ENCODE data around the gene FBXL16. TPM values are rescaled to one million over a fixed set of nuclear protein-coding genes. Genes with fewer than 3 reads are reported as not detected.

Gene FBXL16
- total RNA-seq, 2 donors from 2014 or later, result 1.0 to 2.3 TPM

GRCh38 chr16:652454-653305, 52.9 kb downstream of the FBXL16 start:
- no peaks in the 10 kb centered on the region for H3K9me3 ChIP-seq
- intact Hi-C loops (cut with DNase I), result no loop called here
- no peak overlapping the region for H3K27ac ChIP-seq
- DNase-seq (no peak), ATAC-seq (no peak)
- whole genome bisulfite sequencing, 2 donors, result 88 to 89% methylated on average over 14 to 25 of the region's 28 CpGs
- H3K36me3 ChIP-seq (replicated peaks in 1 of 2; ENCODE audit: insufficient read depth in 1 of 2, low read depth in 2 of 2), result no peaks in the 10 kb centered on the region
- no peaks in the 10 kb centered on the region for H3K27me3 ChIP-seq
- H3K4me1 ChIP-seq, result peaks cover 28% of the 10 kb centered on the region
- H3K4me3 ChIP-seq, result no peak overlapping the region
- TF ChIP-seq CTCF (IDR thresholded peaks at IDR 0.05), result no peak
- TF ChIP-seq POLR2A (IDR thresholded peaks at IDR 0.05), result no peak

GRCh38 chr16:651844-652243, 53.8 kb downstream of the FBXL16 start:
- H3K36me3 ChIP-seq (replicated peaks in 1 of 2; ENCODE audit: insufficient read depth in 1 of 2, low read depth in 2 of 2), result no peaks in the 10 kb centered on the region
- DNase-seq (no peak), ATAC-seq (no peak)
- no peaks in the 10 kb centered on the region for H3K27me3 ChIP-seq
- H3K27ac ChIP-seq, result no peak overlapping the region
- H3K4me1 ChIP-seq, result peaks cover 36% of the 10 kb centered on the region
- H3K9me3 ChIP-seq, result no peaks in the 10 kb centered on the region
- no peak overlapping the region for H3K4me3 ChIP-seq
- TF ChIP-seq CTCF (IDR thresholded peaks at IDR 0.05) (no peak), POLR2A (IDR thresholded peaks at IDR 0.05) (no peak)
- 93 to 94% methylated on average over 6 to 18 of the region's 22 CpGs for WGBS, 2 donors
- intact Hi-C loops (cut with DNase I), result no loop called here

- intact Hi-C loops (cut with DNase I), result no loop called here
- Histone ChIP-seq H3K36me3 (replicated peaks in 1 of 2; ENCODE audit: insufficient read depth in 1 of 2, low read depth in 2 of 2) (no peaks in the 10 kb centered on the region), H3K4me3 (peak overlapping the region; percentile 37 to 70), H3K9me3 (no peaks in the 10 kb centered on the region), H3K27ac (peak overlapping the region in 3 of 4 donors; percentile 95 to 96 (median 95)), H3K4me1 (peaks cover 58% of the 10 kb centered on the region), H3K27me3 (no peaks in the 10 kb centered on the region)
- ATAC-seq (no peak), DNase-seq (no peak)
- TF ChIP-seq POLR2A (IDR thresholded peaks at IDR 0.05) (no peak), CTCF (IDR thresholded peaks at IDR 0.05) (no peak)
- 2 to 18% methylated on average over 7 to 43 of the region's 44 CpGs for WGBS, 2 donors
These were observed 56.0 kb downstream of the FBXL16 start for GRCh38 chr16:649631-650030.

- H3K36me3 ChIP-seq (replicated peaks in 1 of 2; ENCODE audit: insufficient read depth in 1 of 2, low read depth in 2 of 2), result no peaks in the 10 kb centered on the region
- TF ChIP-seq POLR2A (IDR thresholded peaks at IDR 0.05) (peak; percentile 39 to 63 (median 56)), CTCF (IDR thresholded peaks at IDR 0.05) (peak in 1 of 7 experiments; percentile 10)
- peaks cover 65% of the 10 kb centered on the region for H3K4me1 ChIP-seq
- intact Hi-C loops (cut with DNase I), result no loop called here
- peak; percentile 92 to 94 (median 92) for DNase-seq
- H3K4me3 ChIP-seq, result peak within 1 kb of the TSS; percentile 37 to 70
- no peaks in the 10 kb centered on the region for H3K27me3 ChIP-seq
- H3K9me3 ChIP-seq, result no peaks in the 10 kb centered on the region
- 8% methylated on average over 90 of the region's 91 CpGs; no CpG with 5 or more reads in 1 of the 2 donors for WGBS, 2 donors
- peak; percentile 89 for ATAC-seq
- H3K27ac ChIP-seq, result peak within 1 kb of the TSS; percentile 92 to 96 (median 95)
These were observed 56.6 kb downstream of the FBXL16 start, which contains the start of gene WDR90 for GRCh38 chr16:648781-649589. Gene WDR90, plus strand, starts transcription at chr16:649365. Its CDS starts 52 bp downstream, at chr16:649417.

Data from body of pancreas (tissue), 4 donors.